ENCODE results near the gene OCLN. TPM values are rescaled to one million over a fixed set of nuclear protein-coding genes. Genes with fewer than 3 reads are reported as not detected.
"Not testable (repeated sequence)": the region's sequence is repeated elsewhere in the genome, so short reads cannot be mapped to it uniquely, and the experiment has no call there.

The OCLN gene, protein sequence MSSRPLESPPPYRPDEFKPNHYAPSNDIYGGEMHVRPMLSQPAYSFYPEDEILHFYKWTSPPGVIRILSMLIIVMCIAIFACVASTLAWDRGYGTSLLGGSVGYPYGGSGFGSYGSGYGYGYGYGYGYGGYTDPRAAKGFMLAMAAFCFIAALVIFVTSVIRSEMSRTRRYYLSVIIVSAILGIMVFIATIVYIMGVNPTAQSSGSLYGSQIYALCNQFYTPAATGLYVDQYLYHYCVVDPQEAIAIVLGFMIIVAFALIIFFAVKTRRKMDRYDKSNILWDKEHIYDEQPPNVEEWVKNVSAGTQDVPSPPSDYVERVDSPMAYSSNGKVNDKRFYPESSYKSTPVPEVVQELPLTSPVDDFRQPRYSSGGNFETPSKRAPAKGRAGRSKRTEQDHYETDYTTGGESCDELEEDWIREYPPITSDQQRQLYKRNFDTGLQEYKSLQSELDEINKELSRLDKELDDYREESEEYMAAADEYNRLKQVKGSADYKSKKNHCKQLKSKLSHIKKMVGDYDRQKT
- under 1 TPM; 0.52 to 0.61 TPM for total RNA-seq

DNA sequence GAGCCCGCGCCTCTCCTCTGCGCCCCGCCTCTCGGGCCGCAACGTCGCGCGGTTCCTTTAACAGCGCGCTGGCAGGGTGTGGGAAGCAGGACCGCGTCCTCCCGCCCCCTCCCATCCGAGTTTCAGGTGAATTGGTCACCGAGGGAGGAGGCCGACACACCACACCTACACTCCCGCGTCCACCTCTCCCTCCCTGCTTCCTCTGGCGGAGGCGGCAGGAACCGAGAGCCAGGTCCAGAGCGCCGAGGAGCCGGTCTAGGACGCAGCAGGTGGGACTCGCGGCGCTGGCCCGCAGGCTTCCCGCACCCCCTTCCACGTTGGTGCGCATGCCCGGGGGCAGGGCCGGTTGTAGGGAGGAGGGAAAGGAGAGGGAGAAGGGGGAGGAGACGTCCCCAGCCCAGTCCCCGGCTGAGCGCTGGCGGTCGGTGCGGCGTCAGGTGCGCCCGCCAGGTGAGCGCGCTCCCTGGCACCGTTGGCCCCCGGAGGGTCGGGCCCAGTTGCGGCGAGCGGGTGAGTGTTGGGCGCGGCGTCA is at the start of gene OCLN:
TSS of gene OCLN (plus strand) at position 400 of the 532 bp plus-strand sequence. CDS start 11,455 bp downstream, outside the sequence.
- CTCF ChIA-PET = no interaction called here
- POLR2A ChIA-PET = no interaction called here

DNA sequence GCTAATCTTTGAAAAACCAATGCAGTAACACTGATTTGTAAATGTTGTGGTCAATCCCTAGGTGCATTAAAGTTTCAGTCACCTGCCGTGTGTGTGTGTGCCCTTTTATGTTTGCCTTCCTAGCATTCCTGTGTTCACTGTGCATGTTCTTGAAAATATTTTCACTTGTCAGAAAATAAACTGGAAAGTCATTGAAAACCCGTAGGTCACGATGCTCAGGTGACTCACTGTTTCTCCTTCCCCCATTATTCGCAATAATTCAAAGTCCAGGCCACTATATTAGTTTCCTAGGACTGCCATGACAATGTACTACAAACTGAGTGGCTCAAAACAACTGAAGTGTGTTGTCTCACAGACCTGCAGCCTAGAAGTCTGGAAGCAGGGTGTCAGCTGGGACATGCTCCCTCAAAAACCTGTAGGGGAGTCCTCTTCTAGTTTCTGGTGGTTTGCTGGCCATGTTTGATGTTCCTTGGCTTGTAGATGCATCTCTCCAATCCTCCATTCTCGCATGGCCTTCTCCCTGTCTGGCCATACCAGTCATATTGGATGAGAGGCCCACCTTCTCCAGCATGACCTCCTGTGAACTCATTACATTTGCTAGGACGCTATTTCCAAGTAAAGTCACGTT is 48.3 kb upstream of the OCLN start:
- ChIA-PET POLR2A (no interaction called here), CTCF (no interaction called here)

DNA sequence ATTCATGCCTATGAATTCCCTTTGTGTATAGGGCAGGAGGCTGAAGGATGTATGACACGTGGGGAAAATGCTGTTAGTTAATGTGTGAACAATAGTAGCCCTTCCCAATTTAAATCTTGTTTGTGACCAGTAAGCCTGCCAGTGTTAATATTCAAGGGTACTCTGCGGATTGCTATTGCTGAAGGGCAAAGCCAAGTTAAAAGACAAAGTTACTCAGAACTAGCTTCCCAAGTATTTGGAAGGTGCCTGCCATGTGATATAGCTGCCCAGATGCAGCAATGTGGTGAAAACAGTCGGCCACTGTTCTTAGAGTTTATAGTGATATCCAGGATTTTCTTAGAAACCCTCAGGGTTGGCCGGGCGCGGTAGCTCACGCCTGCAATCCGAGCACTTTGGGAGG is 43.1 kb upstream of the OCLN start:
- ChIA-PET POLR2A (no interaction called here), CTCF (no interaction called here)

DNA sequence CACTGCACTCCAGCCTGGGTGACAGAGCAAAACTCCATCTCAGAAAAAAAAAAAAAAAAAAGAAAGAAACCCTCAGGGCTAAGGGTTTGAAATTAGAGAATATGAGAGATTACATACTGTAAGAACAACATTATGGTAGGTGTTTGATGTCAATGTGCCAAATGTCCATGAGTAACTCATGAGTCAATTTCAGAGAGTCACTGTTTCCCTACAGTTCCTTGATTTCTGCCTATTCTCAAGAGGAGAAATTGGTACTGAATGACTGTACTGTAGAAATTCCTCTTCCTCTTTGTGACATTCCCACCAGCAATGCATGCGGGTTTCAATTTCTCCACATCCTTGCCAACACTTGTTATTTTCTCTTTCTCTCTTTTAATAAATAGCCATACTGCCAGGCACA is 42.5 kb upstream of the OCLN start:
- POLR2A ChIA-PET = no interaction called here
- CTCF ChIA-PET = no interaction called here

DNA sequence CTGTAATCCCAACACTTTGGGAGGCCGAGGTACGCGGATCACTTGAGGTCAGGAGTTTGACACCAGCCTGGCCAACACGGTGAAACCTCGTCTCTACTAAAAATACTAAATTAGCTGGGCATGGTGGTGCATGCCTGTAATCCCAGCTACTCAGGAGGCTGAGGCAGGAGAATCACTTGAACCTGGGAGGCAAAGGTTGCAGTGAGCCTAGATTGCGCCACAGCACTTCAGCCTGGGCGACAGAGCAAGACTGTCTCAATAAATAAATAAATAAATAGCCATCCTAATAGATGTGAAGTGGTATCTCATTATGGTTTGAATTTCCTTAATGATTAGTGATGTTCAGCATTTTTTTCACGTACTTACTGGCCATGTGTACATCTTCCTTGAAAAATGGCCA is 42.1 kb upstream of the OCLN start:
- POLR2A ChIA-PET, CTCF ChIA-PET: not testable (repeated sequence)

DNA sequence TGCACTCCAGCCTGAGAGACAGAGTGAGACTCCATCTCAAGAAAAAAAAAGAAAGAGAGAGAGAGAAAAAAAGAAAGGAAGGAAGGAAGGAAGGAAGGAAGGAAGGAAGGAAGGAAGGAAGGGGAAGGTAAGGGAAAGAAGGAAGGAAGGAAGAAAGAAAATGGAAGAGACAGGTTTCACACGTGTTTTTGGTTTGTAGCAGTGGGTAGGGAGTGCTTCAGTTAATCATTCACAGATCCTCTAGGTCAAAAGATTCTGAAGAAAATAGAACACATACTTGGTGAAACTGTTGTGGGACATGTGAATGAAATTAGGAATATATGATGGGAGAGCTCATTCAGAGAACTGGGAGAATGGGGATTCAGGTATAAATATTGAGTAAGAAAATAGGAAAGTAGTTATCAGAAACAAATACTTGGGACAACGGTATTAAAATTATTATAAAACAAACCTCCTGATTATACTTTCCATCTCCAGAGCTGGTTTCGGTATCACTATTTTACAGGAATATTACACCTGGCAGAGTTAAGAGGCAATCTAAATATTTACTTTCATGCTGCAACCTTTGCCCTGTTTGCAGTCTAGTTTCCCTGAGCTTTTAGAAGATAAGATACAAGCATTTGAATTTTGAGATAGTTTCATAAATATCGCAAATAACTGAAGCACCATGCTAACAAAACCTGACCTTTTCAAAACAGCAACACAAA is 40.5 kb upstream of the OCLN start:
- ChIA-PET CTCF (interaction anchor here (0.7 kb wide), 1 partner anchor 420 kb away, joined by 3 read pairs; no protein-coding TSS in a partner anchor), POLR2A (no interaction called here)

DNA sequence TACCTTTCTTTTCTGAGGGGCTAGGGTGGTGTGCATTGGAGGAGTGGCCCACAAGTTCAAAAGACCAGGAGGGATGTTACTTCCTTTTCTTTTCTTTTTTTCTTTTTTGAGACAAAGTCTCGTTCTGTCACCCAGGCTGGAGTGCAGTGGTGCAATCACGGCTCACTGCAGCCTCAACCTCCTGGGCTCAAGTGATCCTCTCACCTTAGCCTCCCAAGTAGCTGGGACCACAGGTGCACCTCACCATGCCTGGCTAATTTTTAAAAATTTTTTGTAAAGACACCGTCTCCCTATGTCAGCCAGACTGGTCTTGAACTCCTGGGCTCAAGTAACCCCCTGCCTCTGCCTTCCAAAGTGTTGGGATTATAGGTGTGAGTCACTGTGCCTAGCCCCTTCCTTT is 39.1 kb upstream of the OCLN start:
- POLR2A ChIA-PET, CTCF ChIA-PET: not testable (repeated sequence)

DNA sequence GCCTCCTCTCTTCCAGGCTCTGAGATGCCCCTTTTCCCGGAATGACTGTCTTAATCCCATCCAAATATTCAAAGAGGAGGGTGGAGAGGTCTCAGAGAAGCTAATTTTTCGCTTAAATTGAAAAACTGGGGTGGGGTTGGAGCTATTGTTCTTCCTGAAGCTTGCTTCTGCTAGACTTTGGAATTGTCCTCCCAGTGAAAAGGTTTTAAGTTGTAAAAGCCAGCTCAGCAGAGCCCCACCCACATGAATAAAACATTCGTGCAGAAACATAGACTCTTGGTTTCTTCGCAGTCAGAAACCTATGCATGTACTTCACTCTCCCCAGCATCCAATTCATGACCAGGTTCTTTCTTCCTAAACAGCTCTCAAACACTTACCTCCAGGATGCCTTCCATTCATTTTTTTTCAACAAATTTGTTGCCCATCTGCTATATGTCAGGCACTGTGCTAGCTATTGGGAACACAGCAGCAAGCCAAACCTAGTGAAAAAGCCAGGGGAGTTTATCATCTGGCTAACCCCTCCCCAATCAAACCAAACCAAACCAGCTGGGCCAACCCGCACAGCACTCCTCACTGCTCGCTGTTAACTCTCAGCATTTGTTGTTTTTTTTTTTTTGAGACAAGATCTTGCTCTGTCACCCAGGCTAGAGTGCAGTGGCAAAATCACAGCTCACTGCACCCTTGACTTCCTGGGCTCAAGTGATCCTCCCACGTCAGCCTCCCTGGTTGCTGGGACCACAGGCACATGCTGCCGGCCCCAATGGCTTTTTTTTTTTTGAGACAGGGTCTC is 37.9 kb upstream of the OCLN start:
- ChIA-PET POLR2A (no interaction called here), CTCF (no interaction called here)

DNA sequence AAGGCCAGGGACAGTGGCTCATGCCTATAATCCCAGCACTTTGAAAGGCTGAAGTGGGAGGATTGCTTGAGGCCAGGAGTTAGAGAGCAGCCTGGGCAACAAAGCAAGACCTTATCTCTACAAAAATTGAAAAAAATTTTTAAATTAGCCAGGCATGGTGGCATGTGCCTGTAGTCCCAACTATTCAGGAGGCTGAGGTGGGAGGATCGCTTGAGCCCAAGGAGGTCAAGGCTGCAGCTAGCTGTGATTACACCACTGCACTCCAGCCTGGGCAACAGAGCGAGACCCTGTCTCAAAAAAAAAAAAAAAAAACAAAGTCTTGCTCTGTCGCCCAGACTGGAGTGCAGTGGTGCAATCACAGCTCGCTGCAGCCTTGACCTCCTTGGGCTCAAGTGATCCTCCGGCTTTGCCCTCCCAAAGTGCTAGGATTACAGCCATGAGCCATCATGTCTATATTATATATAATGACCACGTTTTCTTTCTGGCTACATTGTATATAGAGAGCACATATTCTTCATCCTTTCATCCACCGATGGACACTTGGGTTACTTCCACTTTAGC is 37.1 kb upstream of the OCLN start:
- CTCF ChIA-PET, POLR2A ChIA-PET: not testable (repeated sequence)

DNA sequence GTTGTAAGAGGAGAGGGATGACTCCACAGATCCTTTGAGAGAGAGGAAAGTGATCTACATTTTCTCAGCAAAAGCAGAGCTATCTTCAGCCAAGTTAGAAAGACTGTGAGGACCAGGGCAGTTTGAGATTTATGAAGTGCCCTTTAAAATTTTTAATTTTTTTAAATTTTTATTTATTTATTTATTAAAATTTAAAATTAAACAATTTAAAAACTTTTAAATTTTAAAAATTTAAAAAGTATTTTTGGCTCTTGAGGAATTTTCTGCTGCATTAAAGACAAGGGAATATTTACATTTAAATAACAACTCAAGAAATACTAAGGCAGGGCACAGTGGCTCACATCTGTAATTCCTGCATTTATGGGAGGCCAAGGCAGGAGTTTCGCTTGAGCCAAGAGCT is 30.4 kb upstream of the OCLN start:
- POLR2A ChIA-PET = no interaction called here

DNA sequence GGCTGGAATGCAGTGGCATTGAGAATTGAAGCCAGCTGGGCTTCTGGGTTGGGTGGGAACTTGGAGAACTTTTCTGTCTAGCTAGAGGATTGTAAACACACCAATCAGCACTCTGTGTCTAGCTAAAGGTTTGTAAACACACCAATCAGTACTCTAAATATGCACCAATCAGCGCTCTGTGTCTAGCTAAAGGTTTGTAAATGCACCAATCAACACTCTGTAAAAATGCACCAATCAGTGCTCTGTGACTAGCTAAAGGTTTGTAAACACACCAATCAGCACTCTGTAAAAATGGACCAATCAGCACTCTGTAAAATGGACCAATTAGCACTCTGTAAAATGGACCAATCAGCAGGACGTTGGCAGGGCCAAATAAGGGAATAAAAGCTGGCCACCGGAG is 26.2 kb upstream of the OCLN start:
- POLR2A ChIA-PET, CTCF ChIA-PET: not testable (repeated sequence)

More for the DNA sequence above, 30.4 kb upstream of the OCLN start:
- CTCF ChIA-PET = no interaction called here

DNA sequence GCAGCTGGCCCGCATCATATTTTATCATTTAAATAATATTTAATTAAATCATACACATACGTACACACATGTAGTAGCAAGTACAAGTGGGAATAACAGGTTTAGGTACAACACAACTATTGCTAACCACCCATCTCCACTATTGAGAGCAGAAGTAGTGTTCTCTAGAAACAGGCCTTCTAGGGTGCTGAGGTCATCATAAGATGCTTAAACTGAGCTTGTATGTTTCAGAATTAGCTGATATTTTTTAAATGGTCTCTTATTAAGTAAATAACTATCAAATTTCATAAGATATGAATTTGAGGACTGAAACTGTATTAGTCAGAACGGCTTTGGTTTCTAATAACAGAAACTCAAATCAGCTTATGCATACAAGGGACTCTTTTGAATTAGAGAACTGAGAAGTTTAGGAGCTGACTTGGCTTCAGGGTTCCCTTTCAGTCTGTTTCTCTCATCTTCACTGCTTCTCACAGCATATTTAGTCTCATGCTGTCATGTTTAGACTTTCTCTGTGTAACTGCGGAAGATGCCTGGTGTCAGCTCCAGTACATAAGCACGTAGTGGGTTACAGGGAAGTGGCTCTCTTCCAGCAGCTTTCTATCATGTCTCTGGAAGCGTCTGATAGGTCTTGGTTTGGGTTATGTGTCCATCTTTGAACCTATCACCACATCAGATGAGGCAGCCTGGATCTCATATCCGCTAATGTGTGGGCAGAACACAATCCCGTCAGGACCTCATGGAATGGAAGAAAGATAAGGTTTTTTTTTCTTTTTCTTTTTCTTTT is 25.0 kb upstream of the OCLN start:
- POLR2A ChIA-PET = no interaction called here
- CTCF ChIA-PET = no interaction called here

DNA sequence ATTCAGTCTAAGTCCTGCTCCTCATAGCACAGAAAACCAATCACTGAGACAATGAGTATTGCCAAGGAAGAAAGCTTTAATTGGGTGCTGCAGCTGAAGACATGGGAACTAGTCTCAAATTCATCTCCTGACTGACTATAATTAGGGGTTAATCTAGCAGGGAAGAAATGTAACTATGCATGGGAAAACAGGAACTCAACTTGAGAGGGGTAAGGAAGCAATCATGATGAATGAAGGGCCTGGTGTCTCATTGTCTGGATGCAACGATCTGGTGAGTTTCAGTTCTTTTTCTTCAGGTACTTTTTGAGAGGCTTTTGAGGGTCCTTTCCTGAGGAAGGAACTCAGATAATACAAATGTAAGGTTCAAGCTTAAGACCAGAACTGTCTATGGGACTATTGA is 24.0 kb upstream of the OCLN start:
- ChIA-PET CTCF (no interaction called here), POLR2A (no interaction called here)

DNA sequence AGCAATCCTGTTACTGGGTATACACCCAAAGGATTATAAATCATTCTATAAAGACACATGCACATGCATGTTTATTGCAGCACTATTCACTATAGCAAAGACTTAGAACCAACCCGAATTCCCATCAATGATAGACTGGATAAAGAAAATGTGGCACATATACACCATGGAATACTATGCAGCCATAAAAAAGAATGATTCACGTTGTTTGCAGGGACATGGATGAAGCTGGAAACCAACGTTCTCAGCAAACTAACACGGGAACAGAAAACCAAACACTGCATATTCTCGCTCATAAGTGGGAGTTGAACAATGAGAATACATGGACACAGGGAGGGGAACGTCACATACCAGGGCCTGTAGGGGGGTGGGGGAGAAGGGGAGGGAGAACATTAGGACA is 21.1 kb upstream of the OCLN start:
- CTCF ChIA-PET, POLR2A ChIA-PET: not testable (repeated sequence)

DNA sequence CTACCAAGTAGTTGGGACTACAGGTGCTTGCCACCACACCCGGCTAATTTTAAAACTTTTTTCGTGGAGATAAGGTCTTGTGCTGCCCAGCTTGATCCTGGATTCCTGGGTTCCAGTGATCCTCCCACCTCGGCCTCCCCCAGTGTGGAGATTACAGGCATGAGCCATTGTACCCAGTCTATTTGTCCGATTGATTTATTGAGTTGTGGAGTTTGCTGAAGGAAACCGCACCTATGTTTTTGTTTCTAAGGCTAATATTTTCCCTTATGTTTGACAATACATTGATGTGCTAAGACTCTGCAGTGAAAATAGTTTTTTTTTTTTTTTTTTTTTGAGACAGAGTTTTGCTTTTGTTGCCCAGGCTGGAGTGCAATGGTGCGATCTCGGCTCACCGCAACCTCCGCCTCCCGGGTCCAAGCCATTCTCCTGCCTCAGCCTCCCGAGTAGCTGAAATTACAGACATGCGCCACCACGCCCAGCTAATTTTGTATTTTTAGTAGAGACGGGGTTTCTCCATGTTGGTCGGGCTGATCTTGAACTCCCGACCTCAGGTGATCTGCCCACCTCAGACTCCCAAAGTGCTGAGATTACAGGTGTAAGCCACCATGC is 20.0 kb upstream of the OCLN start:
- POLR2A ChIA-PET, CTCF ChIA-PET: not testable (repeated sequence)

DNA sequence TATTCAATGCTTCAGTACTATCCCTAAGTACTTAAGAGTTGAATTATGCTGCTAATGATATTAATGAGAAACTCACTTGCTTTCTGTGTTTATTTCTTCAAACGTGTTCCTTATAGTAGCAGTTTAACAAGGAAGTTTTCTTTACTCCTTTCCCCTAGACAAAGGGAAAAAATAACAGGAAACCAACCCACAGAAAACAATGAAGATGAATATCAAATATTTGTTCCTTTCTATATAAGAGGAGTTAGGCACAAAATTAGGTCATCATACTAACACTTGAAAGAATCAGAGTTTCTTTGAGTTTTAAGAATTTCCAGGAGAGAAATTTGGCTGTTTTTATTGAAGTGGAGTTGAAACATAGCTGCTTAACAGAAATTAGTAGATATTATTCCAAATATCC is 15.4 kb upstream of the OCLN start:
- POLR2A ChIA-PET = no interaction called here
- CTCF ChIA-PET = no interaction called here

DNA sequence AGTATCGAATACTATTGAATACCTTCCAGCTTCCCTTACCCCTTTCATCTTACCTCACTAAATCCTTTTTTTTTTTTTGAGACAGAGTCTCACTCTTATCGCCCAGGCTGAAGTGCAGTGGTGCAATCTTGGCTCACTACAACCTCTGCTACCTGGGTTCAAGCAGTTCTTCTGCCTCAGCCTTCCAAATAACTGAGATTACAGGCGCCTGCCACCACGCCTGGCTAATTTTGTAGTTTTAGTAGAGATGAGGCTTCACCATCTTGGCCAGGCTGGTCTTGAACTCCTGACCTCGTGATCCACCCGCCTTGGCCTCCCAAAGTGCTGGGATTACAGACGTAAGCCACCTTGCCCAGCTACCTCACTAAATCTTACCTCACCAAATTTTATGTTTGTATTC is 14.3 kb upstream of the OCLN start:
- CTCF ChIA-PET, POLR2A ChIA-PET: not testable (repeated sequence)

DNA sequence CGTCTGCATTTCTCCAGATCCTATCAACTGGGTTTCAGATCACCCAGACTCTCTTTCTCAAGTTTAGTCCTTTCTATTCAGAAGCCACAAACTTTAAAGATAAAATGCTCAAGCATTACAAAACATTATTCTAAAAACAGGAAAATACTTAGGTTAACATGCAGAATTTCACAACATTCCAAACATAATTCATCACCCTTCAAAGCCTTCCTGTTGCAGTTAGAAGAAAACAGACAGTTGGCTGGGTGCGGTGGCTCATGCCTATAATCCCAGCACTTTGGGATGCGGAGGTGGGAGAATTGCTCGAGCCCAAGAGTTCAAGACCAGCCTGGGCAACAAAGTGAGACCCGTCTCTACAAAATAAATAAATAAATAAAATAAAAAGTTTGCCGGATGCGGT is 7.7 kb upstream of the OCLN start:
- CTCF ChIA-PET = no interaction called here
- POLR2A ChIA-PET = no interaction called here

DNA sequence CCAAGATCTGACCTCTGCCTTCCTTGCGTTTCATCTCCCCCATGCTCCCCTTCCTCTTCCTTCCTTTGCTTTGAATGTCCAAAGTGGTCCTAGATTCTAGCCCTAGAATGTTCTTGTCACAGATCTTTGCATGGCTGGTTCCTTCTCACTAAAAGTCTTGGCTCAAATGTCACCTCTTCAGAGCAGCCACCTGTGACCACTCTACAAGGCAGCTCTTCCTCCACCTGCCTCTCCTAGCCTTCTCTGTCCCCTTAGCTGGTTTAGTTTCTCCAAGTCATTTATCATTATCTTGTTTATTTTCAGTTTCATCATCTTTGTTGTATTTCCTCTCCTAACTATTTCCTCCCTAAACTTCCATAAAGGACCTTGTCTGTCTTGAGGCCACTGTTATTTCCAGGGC is 7.1 kb upstream of the OCLN start:
- ChIA-PET POLR2A (no interaction called here), CTCF (no interaction called here)
